Measurements from ENCODE around the gene NR1H4.

The NR1H4 gene

DNA sequence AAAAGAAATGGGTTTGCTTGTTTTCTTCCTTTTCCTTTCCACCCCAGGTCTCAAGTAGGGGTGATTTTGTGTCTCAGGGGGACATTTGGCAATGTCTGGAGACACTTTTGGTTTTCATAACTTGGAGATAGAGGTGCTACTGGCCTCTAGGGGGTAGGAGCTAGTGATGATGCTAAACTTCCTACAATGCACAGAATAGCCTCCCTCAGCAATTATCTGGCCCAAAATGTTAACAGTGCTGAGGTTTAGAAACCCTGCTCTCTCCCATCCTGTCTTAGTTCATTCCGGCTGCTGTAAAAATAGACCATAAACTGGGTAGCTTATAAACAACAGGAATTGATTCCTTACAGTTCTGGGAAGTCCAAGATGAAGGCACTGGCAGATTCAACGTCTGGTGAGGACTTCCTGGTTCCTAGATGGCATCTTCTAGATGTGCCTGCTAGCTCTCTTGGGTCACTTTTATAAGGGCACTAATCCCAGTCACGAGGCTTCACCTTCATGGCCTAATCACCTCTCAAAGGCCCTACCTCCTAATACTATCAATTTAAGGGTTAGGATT lies 92.4 kb downstream of the NR1H4 start:
- Histone ChIP-seq H3K4me1 (ENCODE audit: control insufficient read depth, insufficient read depth, low read length) (no peaks in the 10 kb centered on the region), H3K9me3 (ENCODE audit: control insufficient read depth, insufficient read depth, low read length) (no peaks in the 10 kb centered on the region), H3K36me3 (ENCODE audit: control insufficient read depth, insufficient read depth, low read length) (no peaks in the 10 kb centered on the region), H3K4me3 (ENCODE audit: low read length) (no peak overlapping the region), H3K27ac (ENCODE audit: low read length) (no peak overlapping the region), H3K27me3 (ENCODE audit: control insufficient read depth, insufficient read depth, low read length) (no peaks in the 10 kb centered on the region)
- no CpG with 5 or more reads among the region's 3 CpGs for WGBS (ENCODE audit: insufficient coverage, insufficient read length)
- no peak for DNase-seq (ENCODE audit: low read depth, low spot score)

DNA sequence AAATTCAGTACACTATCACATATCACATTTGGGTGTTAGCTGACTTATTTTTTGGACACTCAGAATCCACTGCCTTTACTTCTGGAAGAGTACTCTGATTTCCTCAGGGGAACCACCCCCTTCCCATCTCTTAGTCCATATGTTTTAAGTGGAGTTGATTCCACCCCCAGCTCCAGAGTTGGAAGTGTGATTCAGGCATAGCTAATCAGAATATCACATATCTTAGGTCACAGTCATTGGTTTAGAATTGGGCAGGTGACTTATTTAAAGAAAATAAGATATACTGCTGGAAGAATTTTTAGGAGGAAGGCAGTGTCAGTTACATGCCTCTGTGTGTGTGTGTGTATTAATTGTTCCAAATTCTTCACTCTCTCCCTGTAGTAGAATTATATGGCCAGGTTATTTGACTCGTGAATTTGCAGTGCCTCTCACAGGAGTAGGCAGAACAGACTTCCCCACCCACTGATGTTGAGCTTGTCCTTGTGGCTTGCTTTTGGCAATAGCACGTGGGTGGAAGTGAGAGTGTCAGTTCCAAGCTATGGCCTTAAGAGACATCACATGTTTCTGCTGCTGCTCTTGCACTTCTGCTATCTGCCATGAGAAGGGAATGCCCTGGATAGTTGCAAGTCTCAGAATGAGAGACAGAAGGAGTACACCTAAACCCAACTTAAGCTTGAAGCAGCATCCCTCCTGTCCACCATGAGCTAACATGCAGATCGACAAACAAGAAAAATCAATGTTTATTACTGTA lies 93.4 kb downstream of the NR1H4 start:
- Histone ChIP-seq H3K4me3 (ENCODE audit: low read length) (no peak overlapping the region), H3K27me3 (ENCODE audit: control insufficient read depth, insufficient read depth, low read length) (no peaks in the 10 kb centered on the region), H3K9me3 (ENCODE audit: control insufficient read depth, insufficient read depth, low read length) (no peaks in the 10 kb centered on the region), H3K4me1 (ENCODE audit: control insufficient read depth, insufficient read depth, low read length) (no peaks in the 10 kb centered on the region), H3K27ac (ENCODE audit: low read length) (no peak overlapping the region), H3K36me3 (ENCODE audit: control insufficient read depth, insufficient read depth, low read length) (no peaks in the 10 kb centered on the region)
- no CpG with 5 or more reads among the region's 3 CpGs for WGBS (ENCODE audit: insufficient coverage, insufficient read length)
- no peak for DNase-seq (ENCODE audit: low read depth, low spot score)

DNA sequence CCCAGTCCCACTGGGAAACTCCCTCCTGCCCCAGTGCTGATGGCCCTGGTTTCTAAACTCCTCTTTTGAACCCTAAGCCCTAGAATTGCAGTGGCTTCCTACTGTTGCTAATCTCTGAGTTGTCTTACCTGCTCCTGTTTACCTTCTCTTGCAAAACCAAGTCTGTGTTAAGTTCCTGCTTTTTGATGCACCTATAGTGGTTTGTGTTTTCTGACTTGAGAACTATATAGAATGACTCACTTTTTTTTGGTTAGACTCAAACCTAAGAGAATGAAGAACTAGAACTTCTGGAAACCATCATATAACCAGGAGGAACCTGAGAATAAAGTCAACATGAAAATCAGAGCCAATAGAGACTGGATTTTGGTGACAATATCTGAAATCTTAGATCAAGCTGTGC lies 94.3 kb downstream of the NR1H4 start:
- H3K27ac ChIP-seq (ENCODE audit: low read length): no peak overlapping the region
- no peaks in the 10 kb centered on the region for H3K9me3 ChIP-seq (ENCODE audit: control insufficient read depth, insufficient read depth, low read length)
- DNase-seq (ENCODE audit: low read depth, low spot score): no peak
- no peak overlapping the region for H3K4me3 ChIP-seq (ENCODE audit: low read length)
- no peaks in the 10 kb centered on the region for H3K36me3 ChIP-seq (ENCODE audit: control insufficient read depth, insufficient read depth, low read length)
- no peaks in the 10 kb centered on the region for H3K27me3 ChIP-seq (ENCODE audit: control insufficient read depth, insufficient read depth, low read length)
- no peaks in the 10 kb centered on the region for H3K4me1 ChIP-seq (ENCODE audit: control insufficient read depth, insufficient read depth, low read length)

DNA sequence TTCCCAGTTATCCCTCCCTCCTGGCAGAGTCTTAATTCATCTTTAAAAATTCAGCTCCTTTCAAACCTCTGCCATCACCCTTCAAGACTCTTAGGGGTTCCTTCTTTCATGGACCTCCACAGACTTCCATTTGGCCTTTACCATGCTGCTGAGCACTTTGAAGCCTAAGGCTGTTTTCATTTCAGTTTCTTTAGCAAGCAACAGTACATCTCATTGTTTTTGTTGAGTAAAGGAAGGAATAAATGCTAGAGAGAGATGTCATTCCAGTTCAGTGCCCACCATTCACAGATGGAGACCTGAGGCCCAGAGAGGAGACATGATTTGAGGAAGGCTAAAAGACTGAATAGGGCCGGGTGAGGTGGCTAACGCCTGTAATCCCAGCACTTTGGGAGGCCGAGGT lies 98.5 kb downstream of the NR1H4 start:
- no peaks in the 10 kb centered on the region for H3K27me3 ChIP-seq (ENCODE audit: control insufficient read depth, insufficient read depth, low read length)
- no peaks in the 10 kb centered on the region for H3K9me3 ChIP-seq (ENCODE audit: control insufficient read depth, insufficient read depth, low read length)
- H3K36me3 ChIP-seq (ENCODE audit: control insufficient read depth, insufficient read depth, low read length): no peaks in the 10 kb centered on the region
- no peak for DNase-seq (ENCODE audit: low read depth, low spot score)
- WGBS (ENCODE audit: insufficient coverage, insufficient read length): no CpG with 5 or more reads among the region's 3 CpGs
- no peak overlapping the region for H3K27ac ChIP-seq (ENCODE audit: low read length)
- H3K4me1 ChIP-seq (ENCODE audit: control insufficient read depth, insufficient read depth, low read length): 0 out of 2 replicates have a peak, but pooled peaks cover 2% of the 10 kb centered on the region
- H3K4me3 ChIP-seq (ENCODE audit: low read length): no peak overlapping the region

DNA sequence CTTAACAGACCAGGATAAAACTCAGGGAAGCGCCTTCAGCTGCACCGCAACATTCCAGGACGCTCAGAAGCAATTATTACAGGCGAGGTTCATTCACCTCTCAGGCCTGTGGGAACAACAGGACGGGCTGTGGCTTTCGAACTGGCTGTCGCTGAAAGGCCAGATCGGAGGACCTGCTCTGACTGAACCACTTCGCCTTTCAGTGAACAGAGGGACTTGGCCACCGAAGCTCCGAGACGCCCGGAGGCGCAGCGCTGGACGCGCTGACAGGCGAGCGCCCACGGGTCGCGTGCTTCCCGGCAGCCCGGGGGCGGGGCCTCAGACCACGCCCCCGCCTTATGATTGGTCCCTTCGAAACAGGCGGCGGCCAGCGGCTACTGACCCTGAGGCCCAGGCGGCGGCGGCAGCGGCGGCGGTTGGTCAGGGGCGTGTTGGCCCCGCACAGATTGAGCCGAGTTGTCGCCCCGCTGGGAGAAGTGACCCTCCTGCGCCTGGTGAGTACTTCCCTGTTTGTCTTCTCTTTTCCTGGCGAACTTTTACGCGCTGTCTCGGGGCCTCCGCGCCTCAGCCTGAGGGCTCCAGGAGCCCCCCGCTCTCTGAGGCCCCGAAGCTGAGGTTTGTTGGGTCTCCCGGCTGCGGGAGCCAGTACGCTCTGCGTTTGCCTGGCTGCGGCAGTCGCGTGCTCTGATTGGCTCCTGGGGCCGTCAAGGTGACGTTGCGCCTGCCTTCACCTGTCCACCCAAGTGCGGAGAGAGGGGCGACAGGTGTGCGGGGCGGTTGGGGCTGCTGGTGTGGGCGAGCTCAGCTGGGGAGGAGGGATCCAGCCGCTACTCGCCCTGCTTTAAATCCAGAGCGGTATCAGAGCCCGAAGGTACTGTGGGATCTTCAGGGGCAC lies 99.9 kb downstream of the NR1H4 start, which contains the start of gene GAS2L3:
Gene GAS2L3, plus strand, starts transcription at position 393 of the 895 bp plus-strand sequence. CDS start 21,221 bp downstream, outside the sequence.
- Histone ChIP-seq H3K27ac (ENCODE audit: low read length) (no peak within 1 kb of the TSS), H3K4me1 (ENCODE audit: control insufficient read depth, insufficient read depth, low read length) (0 out of 2 replicates have a peak, but pooled peaks cover 2% of the 10 kb centered on the region), H3K9me3 (ENCODE audit: control insufficient read depth, insufficient read depth, low read length) (no peaks in the 10 kb centered on the region), H3K4me3 (ENCODE audit: low read length) (peak within 1 kb of the TSS; percentile 80), H3K27me3 (ENCODE audit: control insufficient read depth, insufficient read depth, low read length) (no peaks in the 10 kb centered on the region), H3K36me3 (ENCODE audit: control insufficient read depth, insufficient read depth, low read length) (no peaks in the 10 kb centered on the region)
- peak; percentile 66 for DNase-seq (ENCODE audit: low read depth, low spot score)
- WGBS (ENCODE audit: insufficient coverage, insufficient read length): no CpG with 5 or more reads among the region's 70 CpGs

DNA sequence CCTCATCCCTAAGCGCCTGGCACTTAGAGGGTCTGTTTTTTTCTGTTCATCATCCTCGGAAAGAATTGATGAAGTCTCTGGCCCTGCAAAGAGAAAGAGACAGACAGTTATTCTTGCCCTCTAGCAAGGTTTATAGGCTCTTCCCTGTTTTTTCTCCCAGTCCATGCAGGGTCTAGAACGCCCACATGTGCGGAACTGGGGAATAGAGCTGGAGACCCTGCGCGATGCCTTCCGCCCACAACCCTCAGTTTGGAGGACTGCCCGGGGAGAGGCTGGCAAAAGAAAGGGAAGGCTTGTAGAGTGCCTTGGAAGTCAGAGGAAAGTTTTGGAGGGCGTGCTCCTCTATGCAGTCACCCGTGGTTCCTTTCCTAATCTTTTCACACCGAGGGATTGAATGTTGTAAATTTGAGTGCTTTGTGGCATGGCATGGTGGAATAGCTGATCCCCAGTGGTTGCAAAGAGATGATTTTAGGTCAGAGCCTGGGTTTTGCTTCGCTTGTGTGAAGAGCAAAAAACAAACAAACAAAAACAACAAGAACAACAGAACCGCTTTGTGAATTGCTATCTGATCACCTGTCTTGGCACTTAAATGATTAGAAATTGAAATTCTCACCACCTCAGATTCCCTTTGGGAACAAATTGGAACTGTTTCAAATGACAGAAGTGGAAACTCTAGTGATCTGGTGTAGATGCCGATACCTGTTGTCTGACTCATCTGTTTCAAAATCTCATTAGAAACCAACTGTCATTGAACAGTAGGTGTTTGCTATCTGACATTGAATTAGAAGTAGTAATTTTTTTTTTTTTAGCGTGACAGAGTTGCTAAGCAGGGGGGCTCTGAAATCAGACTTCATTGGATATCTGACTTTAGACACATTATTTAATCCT lies 100.8 kb downstream of the NR1H4 start:
- H3K9me3 ChIP-seq (ENCODE audit: control insufficient read depth, insufficient read depth, low read length): no peaks in the 10 kb centered on the region
- DNase-seq (ENCODE audit: low read depth, low spot score): no peak
- whole genome bisulfite sequencing (ENCODE audit: insufficient coverage, insufficient read length): no CpG with 5 or more reads among the region's 15 CpGs
- 0 out of 2 replicates have a peak, but pooled peaks cover 2% of the 10 kb centered on the region for H3K4me1 ChIP-seq (ENCODE audit: control insufficient read depth, insufficient read depth, low read length)
- H3K4me3 ChIP-seq (ENCODE audit: low read length): peak overlapping the region; percentile 80; the same call in 1 of the 2 replicates
- no peaks in the 10 kb centered on the region for H3K36me3 ChIP-seq (ENCODE audit: control insufficient read depth, insufficient read depth, low read length)
- H3K27me3 ChIP-seq (ENCODE audit: control insufficient read depth, insufficient read depth, low read length): no peaks in the 10 kb centered on the region
- H3K27ac ChIP-seq (ENCODE audit: low read length): no peak overlapping the region

DNA sequence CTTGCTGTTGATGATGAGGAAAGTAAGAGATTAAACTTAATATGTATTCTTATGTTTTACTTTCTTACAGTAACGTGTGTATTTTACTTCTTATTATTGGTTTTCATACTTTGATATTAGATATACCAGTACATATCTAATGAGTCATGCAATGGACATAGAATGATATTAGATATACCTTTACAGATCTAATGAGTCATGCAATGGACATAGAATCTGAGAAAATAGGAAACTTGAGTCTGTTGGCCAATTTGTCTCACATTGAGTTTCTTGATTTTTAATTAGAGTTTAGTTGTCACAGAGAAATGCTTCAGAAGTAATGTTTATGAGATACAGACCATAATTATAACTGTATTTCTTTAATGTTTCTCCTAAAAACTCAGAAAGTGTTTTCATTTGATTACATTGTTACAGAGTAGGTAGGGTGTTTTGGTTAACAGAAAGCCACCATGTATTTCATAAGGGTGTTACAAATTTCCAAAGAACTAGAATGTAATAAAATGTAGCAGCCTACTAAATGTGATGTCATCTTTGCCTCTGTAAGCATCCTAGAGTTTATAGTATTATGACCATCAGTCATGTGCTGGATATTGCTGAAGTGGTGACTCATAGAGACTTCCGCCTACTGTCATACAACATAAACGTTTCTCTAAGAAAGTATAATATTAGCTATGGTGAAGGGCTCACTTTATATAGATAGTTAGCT lies 102.8 kb downstream of the NR1H4 start:
- Histone ChIP-seq H3K4me1 (ENCODE audit: control insufficient read depth, insufficient read depth, low read length) (0 out of 2 replicates have a peak, but pooled peaks cover 2% of the 10 kb centered on the region), H3K27ac (ENCODE audit: low read length) (no peak overlapping the region), H3K36me3 (ENCODE audit: control insufficient read depth, insufficient read depth, low read length) (no peaks in the 10 kb centered on the region), H3K27me3 (ENCODE audit: control insufficient read depth, insufficient read depth, low read length) (no peaks in the 10 kb centered on the region), H3K4me3 (ENCODE audit: low read length) (no peak overlapping the region), H3K9me3 (ENCODE audit: control insufficient read depth, insufficient read depth, low read length) (no peaks in the 10 kb centered on the region)
- no peak for DNase-seq (ENCODE audit: low read depth, low spot score)
- no CpG with 5 or more reads among the region's 3 CpGs for WGBS (ENCODE audit: insufficient coverage, insufficient read length)

DNA sequence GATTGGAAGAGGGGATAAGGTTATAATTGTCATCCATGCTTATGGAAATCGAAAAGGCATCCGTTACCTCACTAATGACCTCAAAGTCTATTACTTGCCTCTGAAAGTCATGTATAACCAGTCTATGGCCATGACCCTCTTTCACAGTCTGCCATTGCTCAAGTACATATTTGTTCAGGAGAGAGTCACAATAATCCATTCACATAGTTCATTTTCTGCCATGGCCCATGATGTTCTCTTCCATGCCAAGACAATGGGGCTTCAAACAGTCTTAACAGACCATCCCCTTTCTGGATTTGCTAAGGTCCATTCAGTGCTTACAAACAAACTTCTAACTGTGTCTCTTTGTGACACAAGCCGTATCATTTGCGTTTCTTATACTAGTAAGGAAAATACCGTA lies 105.3 kb downstream of the NR1H4 start:
- DNase-seq (ENCODE audit: low read depth, low spot score): no peak
- Histone ChIP-seq H3K27me3 (ENCODE audit: control insufficient read depth, insufficient read depth, low read length) (no peaks in the 10 kb centered on the region), H3K27ac (ENCODE audit: low read length) (no peak overlapping the region), H3K4me3 (ENCODE audit: low read length) (no peak overlapping the region), H3K9me3 (ENCODE audit: control insufficient read depth, insufficient read depth, low read length) (no peaks in the 10 kb centered on the region), H3K4me1 (ENCODE audit: control insufficient read depth, insufficient read depth, low read length) (0 out of 2 replicates have a peak, but pooled peaks cover 2% of the 10 kb centered on the region), H3K36me3 (ENCODE audit: control insufficient read depth, insufficient read depth, low read length) (no peaks in the 10 kb centered on the region)
- no CpG with 5 or more reads among the region's 5 CpGs for WGBS (ENCODE audit: insufficient coverage, insufficient read length)

DNA sequence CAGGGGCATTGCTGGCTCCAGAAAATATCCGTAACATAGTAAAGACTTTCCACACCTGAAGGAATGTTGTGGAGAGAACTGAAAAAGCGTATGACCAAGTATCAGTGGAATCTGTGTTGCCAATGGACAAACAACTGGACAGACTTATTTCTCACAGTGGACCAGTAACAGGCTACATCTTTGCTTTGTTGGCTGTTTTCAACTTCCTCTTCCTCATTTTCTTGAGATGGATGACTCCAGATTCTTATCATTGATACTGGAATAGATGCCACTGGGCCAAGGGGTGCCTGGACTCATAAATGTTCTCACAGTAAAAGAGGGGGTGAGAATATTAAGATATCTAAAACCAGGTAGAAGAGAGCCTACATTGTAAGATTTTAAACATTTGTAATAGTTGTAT lies 106.2 kb downstream of the NR1H4 start:
- no peak overlapping the region for H3K27ac ChIP-seq (ENCODE audit: low read length)
- no CpG with 5 or more reads among the region's 2 CpGs for WGBS (ENCODE audit: insufficient coverage, insufficient read length)
- no peak overlapping the region for H3K4me3 ChIP-seq (ENCODE audit: low read length)
- no peaks in the 10 kb centered on the region for H3K9me3 ChIP-seq (ENCODE audit: control insufficient read depth, insufficient read depth, low read length)
- no peaks in the 10 kb centered on the region for H3K36me3 ChIP-seq (ENCODE audit: control insufficient read depth, insufficient read depth, low read length)
- no peaks in the 10 kb centered on the region for H3K27me3 ChIP-seq (ENCODE audit: control insufficient read depth, insufficient read depth, low read length)
- no peak for DNase-seq (ENCODE audit: low read depth, low spot score)
- no peaks in the 10 kb centered on the region for H3K4me1 ChIP-seq (ENCODE audit: control insufficient read depth, insufficient read depth, low read length)

Measured in iPS DF 6.9 (cell line).